CD8-positive, alpha-beta memory T cell (primary cell): ENCODE results near the gene OR2Z1. TPM values are rescaled to one million over a fixed set of nuclear protein-coding genes. Genes with fewer than 3 reads are reported as not detected.

Experiments used
- CTCF ChIA-PET: fragments of 350-600 bp; sonication (Branson Sonifier 250); formaldehyde crosslinking; loops from one replicate; lab custom pipeline; 2021; ENCODE audit warnings: antibody characterized with exemption; lab: Charles Lee
- POLR2A ChIA-PET: fragments of 350-600 bp; sonication (Branson Sonifier 250); formaldehyde crosslinking; loops from one replicate; lab custom pipeline; 2021; ENCODE audit warnings: antibody characterized with exemption; lab: Charles Lee
- DNase-seq, 5 donors: peaks; one replicate each; pipeline versions ENCODE4 v3.0.0 to v3.0.0-alpha.2; 2020 to 2022; ENCODE audit warnings: mixed read lengths in 1 of 5
- H3K27ac ChIP-seq: one replicate; pipeline ENCODE4 v1.7.0; 2013; ENCODE audit warnings: low read depth, mild to moderate bottlenecking, low read length, moderate library complexity
- H3K27me3 ChIP-seq: 2 replicates; pipeline ENCODE4 v1.7.0; 2013; ENCODE audit warnings: low read length, mild to moderate bottlenecking; ENCODE audit not compliant: insufficient read depth, poor library complexity, severe bottlenecking
- H3K36me3 ChIP-seq: 2 replicates; pipeline ENCODE4 v1.7.0; 2013; ENCODE audit warnings: mild to moderate bottlenecking, low read length, moderate library complexity; ENCODE audit not compliant: insufficient read depth
- H3K4me1 ChIP-seq: 2 replicates; pipeline ENCODE4 v1.7.0; 2013; ENCODE audit warnings: mild to moderate bottlenecking, low read length, moderate library complexity; ENCODE audit not compliant: insufficient read depth
- H3K4me3 ChIP-seq: 2 replicates; pipeline ENCODE4 v1.7.0; 2013; ENCODE audit warnings: mild to moderate bottlenecking, low read length
- H3K9me3 ChIP-seq: 2 replicates; pipeline ENCODE4 v1.7.0; 2013; ENCODE audit warnings: mild to moderate bottlenecking, low read length
- H3K27ac Mint-ChIP-seq, 8 donors: one replicate each; pipeline ENCODE4 v1.8.0; 2020 to 2021; ENCODE audit warnings: mixed read lengths in 8 of 8, mild to moderate bottlenecking in 6 of 8, inconsistent platforms in 3 of 8, moderate library complexity in 3 of 8
- H3K27me3 Mint-ChIP-seq, 2 donors: one replicate each; pipeline ENCODE4 v1.8.0; 2020 to 2021; ENCODE audit warnings: mixed read lengths in 2 of 2, mild to moderate bottlenecking in 1 of 2, moderate library complexity in 1 of 2
- H3K36me3 Mint-ChIP-seq, 3 donors: one replicate each; pipeline ENCODE4 v1.8.0; 2020 to 2021; ENCODE audit warnings: mixed read lengths in 3 of 3, inconsistent platforms in 1 of 3, mild to moderate bottlenecking in 1 of 3
- H3K4me1 Mint-ChIP-seq, 3 donors: one replicate each; pipeline ENCODE4 v1.8.0; 2020 to 2021; ENCODE audit warnings: mixed read lengths in 3 of 3, inconsistent platforms in 1 of 3, mild to moderate bottlenecking in 1 of 3
- H3K4me3 Mint-ChIP-seq, 7 donors: one replicate each; pipeline ENCODE4 v1.8.0; 2020 to 2021; ENCODE audit warnings: mixed read lengths in 7 of 7, mild to moderate bottlenecking in 6 of 7, moderate library complexity in 4 of 7, inconsistent platforms in 2 of 7
- H3K9me3 Mint-ChIP-seq, 5 donors: one replicate each; pipeline ENCODE4 v1.8.0; 2020 to 2022; ENCODE audit warnings: mixed read lengths in 5 of 5, mild to moderate bottlenecking in 3 of 5, moderate library complexity in 2 of 5, inconsistent platforms in 1 of 5
- polyA plus RNA-seq: library from polyadenylated mRNA; unstranded; fragments of 300-500 nt; fragmentation: Illumina TruSeq; gene quantifications from one replicate; pipeline ENCODE4 v1.2.3, GENCODE V29; 2021
- total RNA-seq, 2 experiments: library from RNA; stranded (reverse); gene quantifications; one replicate each; pipeline ENCODE4 v1.2.3, GENCODE V29; 2021

The OR2Z1 gene
- total RNA-seq (not detected), polyA plus RNA-seq (not detected)

- H3K9me3 ChIP-seq: no peaks in the 10 kb centered on the region
- no peak within 1 kb of the TSS for H3K27ac ChIP-seq
- no peaks in the 10 kb centered on the region for H3K27me3 ChIP-seq
- no peaks in the 10 kb centered on the region for H3K36me3 ChIP-seq
- DNase-seq: no peak
- H3K4me3 Mint-ChIP-seq: no peak within 1 kb of the TSS
- H3K4me1 Mint-ChIP-seq: no peaks in the 10 kb centered on the region
- H3K9me3 Mint-ChIP-seq: peaks cover 0 to 6% (median 3%) of the 10 kb centered on the region in 5 donors
- peaks cover 12 to 25% of the 10 kb centered on the region in 2 donors for H3K27me3 Mint-ChIP-seq
- H3K27ac Mint-ChIP-seq: no peak within 1 kb of the TSS
- CTCF ChIA-PET: no interaction called here
- H3K4me3 ChIP-seq: no peak within 1 kb of the TSS
- H3K36me3 Mint-ChIP-seq: no peaks in the 10 kb centered on the region
- no peaks in the 10 kb centered on the region for H3K4me1 ChIP-seq
- POLR2A ChIA-PET: no interaction called here
Measured at GRCh38 chr19:8721334-8721733, at the start of gene OR2Z1. Gene OR2Z1 (plus strand): TSS chr19:8721634. CDS start chr19:8731029, 9,395 bp downstream.

- Histone ChIP-seq H3K9me3 (no peaks in the 10 kb centered on the region), H3K4me1 (peaks cover 26% of the 10 kb centered on the region), H3K36me3 (no peaks in the 10 kb centered on the region), H3K27ac (no peak overlapping the region), H3K4me3 (no peak overlapping the region), H3K27me3 (no peaks in the 10 kb centered on the region)
- Mint-ChIP-seq H3K4me3 (no peak overlapping the region), H3K36me3 (peaks cover 0 to 6% (median 0%) of the 10 kb centered on the region in 3 donors), H3K27ac (no peak overlapping the region), H3K4me1 (peaks cover 31 to 50% (median 43%) of the 10 kb centered on the region in 3 donors), H3K9me3 (no peaks in the 10 kb centered on the region), H3K27me3 (peaks cover 0 to 1% of the 10 kb centered on the region in 2 donors)
- ChIA-PET CTCF (interaction anchor here (1.0 kb wide), 2 partner anchors 20 to 92 kb away, joined by 3 to 4 read pairs; no protein-coding TSS in a partner anchor), POLR2A (no interaction called here)
- no peak for DNase-seq
Measured at GRCh38 chr19:8673276-8673891, 48.0 kb upstream of the OR2Z1 start.

- H3K9me3 Mint-ChIP-seq: peaks cover 0 to 3% (median 0%) of the 10 kb centered on the region in 5 donors
- Histone ChIP-seq H3K4me3 (no peak overlapping the region), H3K4me1 (peaks cover 23% of the 10 kb centered on the region), H3K36me3 (no peaks in the 10 kb centered on the region), H3K27me3 (no peaks in the 10 kb centered on the region), H3K27ac (no peak overlapping the region), H3K9me3 (no peaks in the 10 kb centered on the region)
- POLR2A ChIA-PET: no interaction called here
- peaks cover 0 to 7% (median 0%) of the 10 kb centered on the region in 3 donors for H3K36me3 Mint-ChIP-seq
- DNase-seq: no peak
- H3K27ac Mint-ChIP-seq: no peak overlapping the region
- peaks cover 0 to 3% of the 10 kb centered on the region in 2 donors for H3K27me3 Mint-ChIP-seq
- H3K4me3 Mint-ChIP-seq: no peak overlapping the region
- H3K4me1 Mint-ChIP-seq: peaks cover 19 to 43% (median 30%) of the 10 kb centered on the region in 3 donors
- CTCF ChIA-PET: no interaction called here
Measured at GRCh38 chr19:8675066-8675465, 46.4 kb upstream of the OR2Z1 start.

GRCh38 chr19:8678244-8678807, 43.1 kb upstream of the OR2Z1 start:
- H3K9me3 ChIP-seq: no peaks in the 10 kb centered on the region
- DNase-seq: no peak
- Mint-ChIP-seq H3K36me3 (peaks cover 0 to 7% (median 5%) of the 10 kb centered on the region in 3 donors), H3K9me3 (peaks cover 0 to 3% (median 0%) of the 10 kb centered on the region in 5 donors), H3K27me3 (peaks cover 0 to 3% of the 10 kb centered on the region in 2 donors), H3K27ac (no peak overlapping the region), H3K4me1 (peaks cover 17 to 37% (median 22%) of the 10 kb centered on the region in 3 donors), H3K4me3 (no peak overlapping the region)
- POLR2A ChIA-PET: no interaction called here
- CTCF ChIA-PET: interaction anchor here (1.1 kb wide), 1 partner anchor 15 kb away, joined by 3 read pairs; no protein-coding TSS in a partner anchor
- H3K4me3 ChIP-seq: no peak overlapping the region
- H3K27me3 ChIP-seq: no peaks in the 10 kb centered on the region
- no peak overlapping the region for H3K27ac ChIP-seq
- H3K36me3 ChIP-seq: no peaks in the 10 kb centered on the region
- peaks cover 12% of the 10 kb centered on the region for H3K4me1 ChIP-seq

GRCh38 chr19:8680676-8681344, 40.6 kb upstream of the OR2Z1 start:
- Mint-ChIP-seq H3K4me1 (peaks cover 9 to 19% (median 15%) of the 10 kb centered on the region in 3 donors), H3K36me3 (peaks cover 0 to 5% (median 5%) of the 10 kb centered on the region in 3 donors), H3K27me3 (peaks cover 2 to 5% of the 10 kb centered on the region in 2 donors), H3K9me3 (peaks cover 0 to 3% (median 0%) of the 10 kb centered on the region in 5 donors), H3K27ac (peak overlapping the region in 3 of 8 donors; percentile 6 to 59 (median 52)), H3K4me3 (no peak overlapping the region)
- no peaks in the 10 kb centered on the region for H3K4me1 ChIP-seq
- H3K36me3 ChIP-seq: no peaks in the 10 kb centered on the region
- ChIA-PET POLR2A (no interaction called here), CTCF (no interaction called here)
- no peak for DNase-seq
- no peaks in the 10 kb centered on the region for H3K9me3 ChIP-seq
- H3K4me3 ChIP-seq: no peak overlapping the region
- H3K27ac ChIP-seq: no peak overlapping the region
- H3K27me3 ChIP-seq: no peaks in the 10 kb centered on the region

GRCh38 chr19:8681345-8682029, 39.9 kb upstream of the OR2Z1 start:
- no peak overlapping the region for H3K27ac ChIP-seq
- H3K9me3 ChIP-seq: no peaks in the 10 kb centered on the region
- POLR2A ChIA-PET: no interaction called here
- no peak overlapping the region for H3K4me3 Mint-ChIP-seq
- peaks cover 0 to 5% (median 5%) of the 10 kb centered on the region in 3 donors for H3K36me3 Mint-ChIP-seq
- H3K9me3 Mint-ChIP-seq: peaks cover 0 to 3% (median 0%) of the 10 kb centered on the region in 5 donors
- H3K4me3 ChIP-seq: no peak overlapping the region
- H3K27me3 ChIP-seq: no peaks in the 10 kb centered on the region
- H3K4me1 ChIP-seq: no peaks in the 10 kb centered on the region
- no peak for DNase-seq
- peaks cover 5% of the 10 kb centered on the region in 2 donors for H3K27me3 Mint-ChIP-seq
- peaks cover 9 to 17% (median 15%) of the 10 kb centered on the region in 3 donors for H3K4me1 Mint-ChIP-seq
- H3K36me3 ChIP-seq: no peaks in the 10 kb centered on the region
- peak overlapping the region in 2 of 8 donors; percentile 37 to 59 for H3K27ac Mint-ChIP-seq
- CTCF ChIA-PET: no interaction called here

- no peaks in the 10 kb centered on the region for H3K36me3 ChIP-seq
- H3K27me3 ChIP-seq: no peaks in the 10 kb centered on the region
- Mint-ChIP-seq H3K36me3 (peaks cover 0 to 5% (median 5%) of the 10 kb centered on the region in 3 donors), H3K4me3 (no peak overlapping the region), H3K9me3 (peaks cover 0 to 3% (median 0%) of the 10 kb centered on the region in 5 donors), H3K27me3 (peaks cover 5 to 9% of the 10 kb centered on the region in 2 donors), H3K4me1 (peaks cover 9 to 17% (median 15%) of the 10 kb centered on the region in 3 donors), H3K27ac (peak overlapping the region in 3 of 8 donors; percentile 20 to 81 (median 72))
- no peak overlapping the region for H3K4me3 ChIP-seq
- DNase-seq: no peak
- ChIA-PET POLR2A (no interaction called here), CTCF (no interaction called here)
- no peak overlapping the region for H3K27ac ChIP-seq
- no peaks in the 10 kb centered on the region for H3K4me1 ChIP-seq
- no peaks in the 10 kb centered on the region for H3K9me3 ChIP-seq
Measured at GRCh38 chr19:8682472-8682871, 39.0 kb upstream of the OR2Z1 start.
